Measurements from ENCODE around the gene GABRD.

GABRD gene

GRCh38 chr1:2042830-2043773, 24.0 kb downstream of the GABRD start:
- no peak for DNase-seq

GRCh38 chr1:2043886-2044285, 24.7 kb downstream of the GABRD start:
- DNase-seq: no peak

- DNase-seq: peak; percentile 66
Measured at GRCh38 chr1:2044510-2045319, 25.6 kb downstream of the GABRD start.

- no peak for DNase-seq
Measured at GRCh38 chr1:2045468-2046173, 26.5 kb downstream of the GABRD start.

GRCh38 chr1:2046174-2046917, 27.2 kb downstream of the GABRD start:
- DNase-seq: peak; percentile 50

- no peak for DNase-seq
Measured at GRCh38 chr1:2046953-2047748, 28.0 kb downstream of the GABRD start.

GRCh38 chr1:2047749-2048729, 28.9 kb downstream of the GABRD start:
- no peak for DNase-seq

GRCh38 chr1:2049225-2049717, 30.1 kb downstream of the GABRD start:
- DNase-seq: no peak

GRCh38 chr1:2049718-2050431, 30.7 kb downstream of the GABRD start, which contains the start of gene PRKCZ:
Gene PRKCZ (plus strand): TSS chr1:2050411. CDS start chr1:2050631, 220 bp downstream.
- DNase-seq: peak; percentile 77

GRCh38 chr1:2050461-2050792, 31.3 kb downstream of the GABRD start:
- DNase-seq: no peak

- DNase-seq: no peak
Measured at GRCh38 chr1:2050793-2051682, 31.9 kb downstream of the GABRD start.

GRCh38 chr1:2052054-2052679, 33.0 kb downstream of the GABRD start:
- DNase-seq: no peak

GRCh38 chr1:2052756-2053155, 33.6 kb downstream of the GABRD start:
- no peak for DNase-seq

GRCh38 chr1:2053217-2053616, 34.1 kb downstream of the GABRD start:
- no peak for DNase-seq

GRCh38 chr1:2053784-2054376, 34.7 kb downstream of the GABRD start:
- DNase-seq: no peak

GRCh38 chr1:2054560-2054959, 35.4 kb downstream of the GABRD start:
- no peak for DNase-seq

- no peak for DNase-seq
Measured at GRCh38 chr1:2055911-2056575, 36.9 kb downstream of the GABRD start.
